ENCODE results near the gene TTI1. TPM values are rescaled to one million over a fixed set of nuclear protein-coding genes. Genes with fewer than 3 reads are reported as not detected.

TTI1 gene
- polyA plus RNA-seq, 6 donors from 2014 or later = 2.2 to 21.4 (median 16.9) TPM

Other genes with a start within 250 kb of the TTI1 start
- gene VSTM2L, start 130.3 kb downstream of the TTI1 start, polyA plus RNA-seq (ENCODE audit: low read depth in 6 of 6) = not detected
- 1 to 10 TPM in 5 of 6 donors, not detected in 1; 2.8 to 4.4 (median 4.2) TPM for gene RPRD1B, start 290 bp upstream of the TTI1 start, polyA plus RNA-seq (ENCODE audit: low read depth in 6 of 6)
- under 1 TPM in 2 of 6 donors, not detected in 4; 0.21 to 0.29 TPM for gene TGM2, start 131.8 kb upstream of the TTI1 start, polyA plus RNA-seq (ENCODE audit: low read depth in 6 of 6)
- not detected for gene KIAA1755, start 227.3 kb upstream of the TTI1 start, polyA plus RNA-seq (ENCODE audit: low read depth in 6 of 6)